ENCODE measurements around the gene NFATC2IP. TPM values are rescaled to one million over a fixed set of nuclear protein-coding genes. Genes with fewer than 3 reads are reported as not detected.

NFATC2IP gene
- total RNA-seq, 1 donor from 2014 or later = 61.0 TPM

DNA sequence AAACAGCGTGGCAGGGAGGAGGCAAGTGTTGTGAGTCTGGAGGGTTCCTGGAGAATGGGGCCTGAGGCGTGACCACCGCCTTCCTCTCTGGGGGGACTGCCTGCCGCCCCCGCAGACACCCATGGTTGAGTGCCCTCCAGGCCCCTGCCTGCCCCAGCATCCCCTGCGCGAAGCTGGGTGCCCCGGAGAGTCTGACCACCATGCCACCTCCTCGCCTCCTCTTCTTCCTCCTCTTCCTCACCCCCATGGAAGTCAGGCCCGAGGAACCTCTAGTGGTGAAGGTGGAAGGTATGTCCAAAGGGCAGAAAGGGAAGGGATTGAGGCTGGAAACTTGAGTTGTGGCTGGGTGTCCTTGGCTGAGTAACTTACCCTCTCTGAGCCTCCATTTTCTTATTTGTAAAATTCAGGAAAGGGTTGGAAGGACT lies 18.9 kb upstream of the NFATC2IP start, which contains the start of gene CD19:
Gene CD19, plus strand, starts transcription at position 171 of the 425 bp plus-strand sequence. Its CDS starts 30 bp downstream, at position 201.
- Mint-ChIP-seq H3K4me3 (ENCODE audit: unreplicated experiment) (no peak within 1 kb of the TSS), H3K27me3 (ENCODE audit: unreplicated experiment) (peaks cover 2% of the 10 kb centered on the region), H3K36me3 (ENCODE audit: low read depth, unreplicated experiment) (no peaks in the 10 kb centered on the region), H3K9me3 (ENCODE audit: unreplicated experiment) (no peaks in the 10 kb centered on the region), H3K27ac (ENCODE audit: unreplicated experiment) (no peak within 1 kb of the TSS), H3K4me1 (ENCODE audit: unreplicated experiment) (no peaks in the 10 kb centered on the region)
- TF ChIP-seq, protein P1, sequence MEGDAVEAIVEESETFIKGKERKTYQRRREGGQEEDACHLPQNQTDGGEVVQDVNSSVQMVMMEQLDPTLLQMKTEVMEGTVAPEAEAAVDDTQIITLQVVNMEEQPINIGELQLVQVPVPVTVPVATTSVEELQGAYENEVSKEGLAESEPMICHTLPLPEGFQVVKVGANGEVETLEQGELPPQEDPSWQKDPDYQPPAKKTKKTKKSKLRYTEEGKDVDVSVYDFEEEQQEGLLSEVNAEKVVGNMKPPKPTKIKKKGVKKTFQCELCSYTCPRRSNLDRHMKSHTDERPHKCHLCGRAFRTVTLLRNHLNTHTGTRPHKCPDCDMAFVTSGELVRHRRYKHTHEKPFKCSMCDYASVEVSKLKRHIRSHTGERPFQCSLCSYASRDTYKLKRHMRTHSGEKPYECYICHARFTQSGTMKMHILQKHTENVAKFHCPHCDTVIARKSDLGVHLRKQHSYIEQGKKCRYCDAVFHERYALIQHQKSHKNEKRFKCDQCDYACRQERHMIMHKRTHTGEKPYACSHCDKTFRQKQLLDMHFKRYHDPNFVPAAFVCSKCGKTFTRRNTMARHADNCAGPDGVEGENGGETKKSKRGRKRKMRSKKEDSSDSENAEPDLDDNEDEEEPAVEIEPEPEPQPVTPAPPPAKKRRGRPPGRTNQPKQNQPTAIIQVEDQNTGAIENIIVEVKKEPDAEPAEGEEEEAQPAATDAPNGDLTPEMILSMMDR (IDR thresholded peaks at IDR 0.05; ENCODE audit: unreplicated experiment) = no peak
- no peak for DNase-seq (ENCODE audit: low spot score)

DNA sequence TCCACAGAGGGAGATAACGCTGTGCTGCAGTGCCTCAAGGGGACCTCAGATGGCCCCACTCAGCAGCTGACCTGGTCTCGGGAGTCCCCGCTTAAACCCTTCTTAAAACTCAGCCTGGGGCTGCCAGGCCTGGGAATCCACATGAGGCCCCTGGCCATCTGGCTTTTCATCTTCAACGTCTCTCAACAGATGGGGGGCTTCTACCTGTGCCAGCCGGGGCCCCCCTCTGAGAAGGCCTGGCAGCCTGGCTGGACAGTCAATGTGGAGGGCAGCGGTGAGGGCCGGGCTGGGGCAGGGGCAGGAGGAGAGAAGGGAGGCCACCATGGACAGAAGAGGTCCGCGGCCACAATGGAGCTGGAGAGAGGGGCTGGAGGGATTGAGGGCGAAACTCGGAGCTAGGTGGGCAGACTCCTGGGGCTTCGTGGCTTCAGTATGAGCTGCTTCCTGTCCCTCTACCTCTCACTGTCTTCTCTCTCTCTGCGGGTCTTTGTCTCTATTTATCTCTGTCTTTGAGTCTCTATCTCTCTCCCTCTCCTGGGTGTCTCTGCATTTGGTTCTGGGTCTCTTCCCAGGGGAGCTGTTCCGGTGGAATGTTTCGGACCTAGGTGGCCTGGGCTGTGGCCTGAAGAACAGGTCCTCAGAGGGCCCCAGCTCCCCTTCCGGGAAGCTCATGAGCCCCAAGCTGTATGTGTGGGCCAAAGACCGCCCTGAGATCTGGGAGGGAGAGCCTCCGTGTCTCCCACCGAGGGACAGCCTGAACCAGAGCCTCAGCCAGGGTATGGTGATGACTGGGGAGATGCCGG lies 18.2 kb upstream of the NFATC2IP start:
- no peaks in the 10 kb centered on the region for H3K36me3 Mint-ChIP-seq (ENCODE audit: low read depth, unreplicated experiment)
- TF ChIP-seq, protein P1 (IDR thresholded peaks at IDR 0.05; ENCODE audit: unreplicated experiment) = no peak
- no peaks in the 10 kb centered on the region for H3K4me1 Mint-ChIP-seq (ENCODE audit: unreplicated experiment)
- H3K9me3 Mint-ChIP-seq (ENCODE audit: unreplicated experiment) = no peaks in the 10 kb centered on the region
- H3K27ac Mint-ChIP-seq (ENCODE audit: unreplicated experiment) = no peak overlapping the region
- H3K27me3 Mint-ChIP-seq (ENCODE audit: unreplicated experiment) = peaks cover 2% of the 10 kb centered on the region
- H3K4me3 Mint-ChIP-seq (ENCODE audit: unreplicated experiment) = no peak overlapping the region
- no peak for DNase-seq (ENCODE audit: low spot score)

DNA sequence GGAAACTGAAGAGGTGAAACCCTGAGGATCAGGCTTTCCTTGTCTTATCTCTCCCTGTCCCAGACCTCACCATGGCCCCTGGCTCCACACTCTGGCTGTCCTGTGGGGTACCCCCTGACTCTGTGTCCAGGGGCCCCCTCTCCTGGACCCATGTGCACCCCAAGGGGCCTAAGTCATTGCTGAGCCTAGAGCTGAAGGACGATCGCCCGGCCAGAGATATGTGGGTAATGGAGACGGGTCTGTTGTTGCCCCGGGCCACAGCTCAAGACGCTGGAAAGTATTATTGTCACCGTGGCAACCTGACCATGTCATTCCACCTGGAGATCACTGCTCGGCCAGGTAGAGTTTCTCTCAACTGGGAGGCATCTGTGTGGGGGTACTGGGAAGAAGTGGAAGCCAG lies 17.6 kb upstream of the NFATC2IP start:
- Mint-ChIP-seq H3K27me3 (ENCODE audit: unreplicated experiment) (peaks cover 4% of the 10 kb centered on the region), H3K27ac (ENCODE audit: unreplicated experiment) (no peak overlapping the region), H3K4me3 (ENCODE audit: unreplicated experiment) (no peak overlapping the region), H3K4me1 (ENCODE audit: unreplicated experiment) (no peaks in the 10 kb centered on the region), H3K9me3 (ENCODE audit: unreplicated experiment) (no peaks in the 10 kb centered on the region), H3K36me3 (ENCODE audit: low read depth, unreplicated experiment) (no peaks in the 10 kb centered on the region)
- TF ChIP-seq, protein P1 (IDR thresholded peaks at IDR 0.05; ENCODE audit: unreplicated experiment) = no peak
- no peak for DNase-seq (ENCODE audit: low spot score)

DNA sequence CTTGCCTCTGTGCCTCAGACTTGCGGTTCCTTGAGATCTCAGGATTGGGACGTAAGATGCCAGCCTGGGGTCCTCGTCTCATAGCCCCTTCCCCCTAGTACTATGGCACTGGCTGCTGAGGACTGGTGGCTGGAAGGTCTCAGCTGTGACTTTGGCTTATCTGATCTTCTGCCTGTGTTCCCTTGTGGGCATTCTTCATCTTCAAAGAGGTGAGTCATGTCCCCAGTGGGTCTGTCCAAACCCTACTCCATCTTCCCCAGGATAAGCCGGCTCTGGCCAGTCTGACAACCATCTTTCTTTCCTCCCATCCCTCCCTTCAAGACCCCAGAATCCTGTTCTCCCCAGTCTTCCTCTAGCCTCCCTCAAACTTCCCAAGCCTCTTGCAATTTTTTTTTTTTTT lies 15.4 kb upstream of the NFATC2IP start:
- Mint-ChIP-seq H3K27ac (ENCODE audit: unreplicated experiment) (no peak overlapping the region), H3K9me3 (ENCODE audit: unreplicated experiment) (no peaks in the 10 kb centered on the region), H3K27me3 (ENCODE audit: unreplicated experiment) (peaks cover 4% of the 10 kb centered on the region), H3K36me3 (ENCODE audit: low read depth, unreplicated experiment) (no peaks in the 10 kb centered on the region), H3K4me3 (ENCODE audit: unreplicated experiment) (no peak overlapping the region), H3K4me1 (ENCODE audit: unreplicated experiment) (peaks cover 4% of the 10 kb centered on the region)
- DNase-seq (ENCODE audit: low spot score) = no peak
- TF ChIP-seq, protein P1 (IDR thresholded peaks at IDR 0.05; ENCODE audit: unreplicated experiment) = no peak
